ENCODE data around the gene RACK1.
"Not testable (repeated sequence)": the region's sequence is repeated elsewhere in the genome, so short reads cannot be mapped to it uniquely, and the experiment has no call there.

Gene RACK1

DNA sequence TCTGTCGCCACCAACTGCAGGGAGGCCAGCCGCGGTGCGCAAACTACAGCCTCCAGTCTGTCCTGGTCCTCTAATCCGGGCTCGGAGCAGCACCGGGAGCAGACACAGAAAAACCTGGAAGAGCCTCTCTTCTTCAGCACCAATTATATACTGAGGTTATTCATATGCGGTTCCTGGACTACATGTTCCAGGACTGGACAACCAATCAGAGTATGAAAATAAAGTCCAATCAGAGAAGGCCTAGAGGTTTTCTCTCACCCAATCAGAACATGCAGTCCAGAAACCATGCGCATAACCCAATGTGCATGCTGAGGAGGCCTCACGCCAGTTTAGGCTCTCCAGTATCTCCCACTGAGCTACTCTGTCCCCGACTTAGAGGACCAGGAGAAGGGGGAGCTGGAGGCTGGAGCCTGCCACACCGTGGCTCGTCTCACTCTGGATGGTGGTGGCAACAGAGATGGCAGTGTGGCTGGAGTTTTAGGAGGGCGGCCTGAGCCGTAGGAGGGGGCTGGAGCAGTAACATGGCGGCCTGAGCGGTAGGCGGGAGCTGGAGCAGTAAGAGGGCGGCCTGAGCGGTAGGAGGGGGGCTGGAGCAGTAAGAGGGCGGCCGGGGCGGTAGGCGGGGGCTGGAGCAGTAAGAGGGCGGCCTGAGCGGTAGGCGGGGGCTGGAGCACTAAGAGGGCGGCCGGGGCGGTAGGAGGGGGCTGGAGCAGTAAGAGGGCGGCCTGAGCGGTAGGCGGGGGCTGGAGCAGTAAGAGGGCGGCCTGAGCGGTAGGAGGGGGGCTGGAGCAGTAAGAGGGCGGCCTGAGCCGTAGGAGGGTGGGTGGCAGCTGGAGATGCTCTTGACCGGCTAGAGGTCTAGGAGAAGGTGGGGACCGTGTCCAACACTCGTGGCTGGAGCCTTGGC is 37.6 kb upstream of the RACK1 start:
- no peak overlapping the region for H3K4me3 ChIP-seq (ENCODE audit: low read length)
- DNase-seq (ENCODE audit: low read depth): no peak
- TF ChIP-seq, protein P1, sequence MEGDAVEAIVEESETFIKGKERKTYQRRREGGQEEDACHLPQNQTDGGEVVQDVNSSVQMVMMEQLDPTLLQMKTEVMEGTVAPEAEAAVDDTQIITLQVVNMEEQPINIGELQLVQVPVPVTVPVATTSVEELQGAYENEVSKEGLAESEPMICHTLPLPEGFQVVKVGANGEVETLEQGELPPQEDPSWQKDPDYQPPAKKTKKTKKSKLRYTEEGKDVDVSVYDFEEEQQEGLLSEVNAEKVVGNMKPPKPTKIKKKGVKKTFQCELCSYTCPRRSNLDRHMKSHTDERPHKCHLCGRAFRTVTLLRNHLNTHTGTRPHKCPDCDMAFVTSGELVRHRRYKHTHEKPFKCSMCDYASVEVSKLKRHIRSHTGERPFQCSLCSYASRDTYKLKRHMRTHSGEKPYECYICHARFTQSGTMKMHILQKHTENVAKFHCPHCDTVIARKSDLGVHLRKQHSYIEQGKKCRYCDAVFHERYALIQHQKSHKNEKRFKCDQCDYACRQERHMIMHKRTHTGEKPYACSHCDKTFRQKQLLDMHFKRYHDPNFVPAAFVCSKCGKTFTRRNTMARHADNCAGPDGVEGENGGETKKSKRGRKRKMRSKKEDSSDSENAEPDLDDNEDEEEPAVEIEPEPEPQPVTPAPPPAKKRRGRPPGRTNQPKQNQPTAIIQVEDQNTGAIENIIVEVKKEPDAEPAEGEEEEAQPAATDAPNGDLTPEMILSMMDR (conservative IDR thresholded peaks at IDR 0.05; ENCODE audit: low read depth, low read length): no peak

DNA sequence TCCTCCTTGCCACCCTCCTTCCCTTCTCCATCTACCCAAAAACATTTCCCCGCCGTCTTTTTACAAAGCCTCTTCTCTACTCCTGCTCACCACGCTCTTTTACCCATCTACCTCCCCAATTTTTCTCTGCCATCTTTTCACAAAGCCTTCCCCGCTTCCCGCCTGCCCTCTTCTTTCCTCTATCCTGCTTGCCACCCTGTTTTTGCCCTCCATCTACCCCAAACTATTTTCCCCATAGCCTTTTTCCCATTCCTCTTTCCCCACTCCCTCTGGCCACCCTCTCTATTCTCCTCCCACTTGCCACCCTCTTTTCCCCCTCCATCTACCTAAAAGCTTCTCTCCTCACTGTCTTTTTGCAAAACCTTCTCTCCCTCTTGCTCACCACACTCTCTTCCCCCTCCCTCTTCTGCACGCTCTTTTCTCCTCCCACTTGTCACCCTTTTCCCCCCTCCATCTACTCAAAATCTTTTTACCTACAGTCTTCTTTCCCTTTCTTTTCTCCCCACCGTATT is 36.6 kb upstream of the RACK1 start:
- DNase-seq (ENCODE audit: low read depth): no peak
- H3K4me3 ChIP-seq (ENCODE audit: low read length): no peak overlapping the region
- TF ChIP-seq, protein P1 (conservative IDR thresholded peaks at IDR 0.05; ENCODE audit: low read depth, low read length): no peak

DNA sequence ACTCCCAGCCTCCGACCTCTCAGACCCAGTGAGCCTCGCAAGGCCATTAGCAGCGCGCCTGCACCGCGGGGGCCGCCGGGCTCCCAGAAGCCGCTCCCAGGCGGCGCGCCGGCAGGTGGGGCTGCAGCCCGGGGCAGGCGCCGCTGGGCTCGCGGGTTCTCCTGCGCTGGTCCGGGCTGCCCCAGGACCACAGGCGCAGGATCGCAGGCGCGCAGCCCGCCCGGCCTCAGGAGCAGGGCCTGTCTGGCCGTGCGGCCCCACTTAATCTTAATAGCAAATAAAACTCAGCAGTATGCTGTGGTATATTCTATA is 29.7 kb upstream of the RACK1 start:
- DNase-seq (ENCODE audit: low read depth); H3K4me3 ChIP-seq (ENCODE audit: low read length): not testable (repeated sequence)

DNA sequence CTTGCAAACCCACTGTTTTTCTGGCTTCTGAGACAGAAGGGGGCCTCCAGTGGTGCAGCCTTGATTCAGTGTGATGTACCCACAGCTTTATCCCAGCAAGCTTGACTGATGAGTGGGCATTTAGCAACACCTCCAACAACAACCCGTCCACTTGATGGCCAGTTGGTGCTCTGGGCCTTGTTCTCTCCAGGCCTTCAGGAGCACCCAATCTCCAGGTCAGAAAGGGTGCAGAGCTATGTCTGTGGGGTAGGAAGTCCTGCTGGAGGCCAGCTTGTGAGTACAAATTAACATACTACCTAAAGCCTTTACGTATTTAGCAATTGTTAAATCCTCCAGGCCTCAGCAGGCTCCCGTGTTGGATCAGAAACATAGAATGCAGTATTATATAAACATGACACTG is 27.4 kb upstream of the RACK1 start:
- H3K4me3 ChIP-seq (ENCODE audit: low read length): no peak overlapping the region
- no peak for DNase-seq (ENCODE audit: low read depth)
- TF ChIP-seq, protein P1 (conservative IDR thresholded peaks at IDR 0.05; ENCODE audit: low read depth, low read length): no peak

DNA sequence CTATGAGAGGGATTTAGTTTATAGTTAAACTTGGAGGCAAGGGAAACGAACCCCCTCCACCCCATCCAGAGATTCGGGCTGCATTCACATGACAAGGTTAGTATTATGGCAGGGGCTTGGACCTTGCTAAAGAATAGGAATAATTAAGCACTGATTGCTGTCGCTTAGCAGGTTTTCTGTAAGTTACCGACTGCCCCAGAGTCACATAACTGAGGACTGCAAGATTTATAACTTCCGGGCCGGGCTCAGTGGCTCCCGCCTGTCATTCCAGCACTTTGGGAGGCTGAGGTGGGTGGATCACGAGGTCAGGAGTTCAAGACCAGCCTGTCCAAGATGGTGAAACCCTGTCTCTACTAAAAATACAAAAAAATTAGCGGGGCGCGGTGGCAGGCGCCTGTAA is 24.2 kb upstream of the RACK1 start:
- not testable (repeated sequence) for DNase-seq (ENCODE audit: low read depth); H3K4me3 ChIP-seq (ENCODE audit: low read length)

DNA sequence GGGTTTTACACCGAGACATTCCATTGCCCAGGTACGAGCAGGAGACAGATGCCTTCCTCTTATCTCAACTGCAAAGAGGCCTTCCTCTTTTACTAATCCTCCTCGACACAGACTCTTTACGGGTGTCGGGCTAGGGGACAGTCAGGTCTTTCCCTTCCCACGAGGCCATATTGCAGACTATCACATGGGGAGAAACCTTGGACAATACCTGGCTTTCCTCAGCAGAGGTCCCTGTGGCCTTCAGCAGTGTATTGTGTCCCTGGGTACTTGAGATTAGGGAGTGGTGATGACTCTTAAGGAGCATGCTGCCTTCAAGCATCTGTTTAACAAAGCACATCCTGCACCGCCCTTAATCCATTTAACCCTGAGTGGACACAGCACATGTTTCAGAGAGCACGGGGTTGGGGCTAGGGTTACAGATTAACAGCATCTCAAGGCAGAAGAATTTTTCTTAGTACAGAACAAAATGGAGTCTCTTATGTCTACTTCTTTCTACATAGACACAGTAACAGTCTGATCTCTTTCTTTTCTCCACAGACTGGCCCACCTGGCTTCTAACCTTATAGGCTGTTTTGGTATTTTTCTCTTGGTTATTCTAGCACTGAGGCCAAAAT is 23.7 kb upstream of the RACK1 start:
- not testable (repeated sequence) for DNase-seq (ENCODE audit: low read depth); H3K4me3 ChIP-seq (ENCODE audit: low read length)
- TF ChIP-seq, protein P1 (conservative IDR thresholded peaks at IDR 0.05; ENCODE audit: low read depth, low read length): peak; percentile 8

DNA sequence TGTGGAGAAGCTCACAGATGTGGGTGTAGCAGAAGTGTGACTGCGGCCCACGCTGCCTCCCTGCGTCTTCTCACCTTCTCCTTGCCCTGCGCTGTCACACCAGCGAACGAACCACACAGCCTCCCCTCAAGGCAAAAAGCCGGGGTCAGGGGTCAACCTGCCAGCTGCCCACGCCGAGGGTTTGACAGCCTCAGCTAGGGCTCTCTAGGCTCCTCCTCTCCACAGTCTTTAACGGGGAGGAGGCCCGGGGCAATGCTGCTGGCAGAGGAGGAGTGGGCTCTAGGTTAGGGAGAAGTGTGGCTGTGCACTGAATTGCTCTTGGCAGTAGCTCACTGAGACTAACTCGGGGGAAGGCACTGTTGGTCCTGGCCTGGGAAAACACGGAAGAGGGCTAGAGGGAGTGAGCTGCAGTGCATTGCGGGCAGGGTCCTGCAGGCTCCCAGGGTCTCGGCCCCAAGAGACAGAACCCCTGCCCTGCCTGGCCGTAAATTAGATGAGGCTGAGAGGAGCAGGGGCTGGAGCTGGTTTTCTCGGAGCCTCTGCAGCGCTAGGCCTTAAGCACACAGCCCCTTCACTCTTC is 21.5 kb upstream of the RACK1 start:
- no peak overlapping the region for H3K4me3 ChIP-seq (ENCODE audit: low read length)
- no peak for DNase-seq (ENCODE audit: low read depth)
- TF ChIP-seq, protein P1 (conservative IDR thresholded peaks at IDR 0.05; ENCODE audit: low read depth, low read length): no peak

DNA sequence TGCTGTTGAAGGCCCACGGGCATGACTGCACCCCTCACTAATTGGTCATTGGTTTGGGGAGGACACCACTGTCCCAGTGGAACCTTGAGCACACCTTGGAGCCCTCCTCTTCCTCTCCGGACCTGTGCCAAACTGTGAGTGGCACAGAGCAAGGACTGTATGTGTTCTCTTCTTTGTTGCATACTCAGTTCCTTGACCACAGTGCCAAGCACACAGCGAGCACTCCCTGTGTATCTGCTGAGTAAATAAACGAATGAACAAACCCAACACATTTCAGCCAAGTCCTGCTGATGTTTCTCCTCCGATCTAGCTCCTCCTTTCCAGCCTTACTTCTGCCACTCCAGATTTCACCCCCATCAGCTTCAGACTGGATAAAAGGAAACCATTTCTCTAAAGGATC is 19.9 kb upstream of the RACK1 start:
- TF ChIP-seq, protein P1 (conservative IDR thresholded peaks at IDR 0.05; ENCODE audit: low read depth, low read length): no peak
- no peak overlapping the region for H3K4me3 ChIP-seq (ENCODE audit: low read length)
- DNase-seq (ENCODE audit: low read depth): no peak
